Kidney (tissue), 22 donors: ENCODE results near the gene NAALAD2. TPM values are rescaled to one million over a fixed set of nuclear protein-coding genes. Genes with fewer than 3 reads are reported as not detected.
A peak's percentile ranks its signal among the peaks of the same experiment; 100 is the strongest.
"Not testable (repeated sequence)": the region's sequence is repeated elsewhere in the genome, so short reads cannot be mapped to it uniquely, and the experiment has no call there.

Experiments
- DNase-seq, 5 donors: peaks; one replicate each; pipeline ENCODE4 v3.0.0-alpha.2; 2013 to 2020
- FAIRE-seq: peaks from 2 replicates; lab custom pipeline; 2012; peaks lifted over from hg19 to GRCh38; lab: Jason Lieb, UNC
- H3K27ac ChIP-seq, 2 donors: one replicate each; pipeline ENCODE4 v1.7.0; 2013; ENCODE audit warnings: low read depth in 2 of 2, low read length in 2 of 2, inconsistent platforms in 1 of 2
- H3K27me3 ChIP-seq: one replicate; pipeline ENCODE4 v1.7.1; 2013; ENCODE audit warnings: low read length, inconsistent platforms; ENCODE audit not compliant: control insufficient read depth, insufficient read depth
- H3K36me3 ChIP-seq, 3 donors: one replicate each; pipeline versions ENCODE4 v1.7.0 to v1.7.1; 2013; ENCODE audit warnings: low read length in 3 of 3, control low read depth in 1 of 3, inconsistent platforms in 1 of 3; ENCODE audit not compliant: insufficient read depth in 3 of 3, control insufficient read depth in 2 of 3
- H3K4me1 ChIP-seq, 3 donors: one replicate each; pipeline versions ENCODE4 v1.7.0 to v1.7.1; 2013; ENCODE audit warnings: low read length in 3 of 3, inconsistent platforms in 1 of 3, low read depth in 1 of 3; ENCODE audit not compliant: control insufficient read depth in 2 of 3, insufficient read depth in 2 of 3
- H3K4me3 ChIP-seq, 3 donors: one replicate each; pipeline versions ENCODE4 v1.7.0 to v1.8.1; 2013; ENCODE audit warnings: low read length in 3 of 3, control low read depth in 1 of 3, inconsistent platforms in 1 of 3
- H3K9ac ChIP-seq, 3 donors: one replicate each; pipeline versions ENCODE4 v1.7.0 to v1.7.1; 2013; ENCODE audit warnings: low read length in 3 of 3, control low read depth in 1 of 3, inconsistent platforms in 1 of 3
- H3K9me3 ChIP-seq, 3 donors: one replicate each; pipeline versions ENCODE4 v1.7.0 to v1.7.1; 2013; ENCODE audit warnings: low read length in 3 of 3, control low read depth in 1 of 3, inconsistent platforms in 1 of 3; ENCODE audit not compliant: control insufficient read depth in 2 of 3, insufficient read depth in 1 of 3
- CTCF ChIP-seq: IDR thresholded peaks from 3 replicates; pipeline ENCODE4 v1.5.1; 2012; ENCODE audit warnings: mild to moderate bottlenecking, moderate library complexity, borderline replicate concordance; ENCODE audit not compliant: insufficient read depth; ENCODE audit errors: extremely low read depth
- intact Hi-C: fragments of 100-400 bp; cut with DNase I; formaldehyde crosslinking; loops from one replicate; pipeline ENCODE4 v1.11.1; 2022
- long read RNA-seq, 10 donors: library from polyadenylated mRNA in 1 of 10; unstranded in 1 of 10; transcript quantifications; one replicate each; pipeline ENCODE4 v2.0.0 and lab custom pipeline, GENCODE V29; 2021 to 2026
- polyA plus RNA-seq: library from polyadenylated mRNA; stranded (reverse); fragments of 350-450 nt; fragmentation: Illumina TruSeq; extraction: RNeasy Lipid Tissue Mini Kit (QIAGEN cat#74804); gene quantifications from one replicate; pipeline ENCODE4 v1.2.3, GENCODE V29; 2014; ENCODE audit warnings: low read depth, low replicate concordance; ENCODE audit not compliant: insufficient read depth
- total RNA-seq: library from RNA; stranded (reverse); fragmentation: NEBNext Ultra II Directional; extraction: Animal tissue kit (Norgen Biotek cat#: 25700); gene quantifications from one replicate; pipeline ENCODE4 v1.2.1, GENCODE V29; 2021
- donor health status: control.
- donor health status: control.
- donor health status: control.
- donor health status: control.
- donor health status: control.
- donor health status: DM: yes; HTN: yes; CAD: no.
- donor health status: Normal renal cell carcinoma (clear cell type).

Gene NAALAD2
- total RNA-seq, result 2.0 TPM
- 1.5 TPM for polyA plus RNA-seq
- long read RNA-seq, donor 1, partial matches to known transcripts, result 0 of 1 reads
- long read RNA-seq, donor 1, other reads (novel, unspliced or antisense), result 0 of 1 reads
- long read RNA-seq, donor 2, partial matches to known transcripts, result 0 of 3 reads
- long read RNA-seq, donor 2, other reads (novel, unspliced or antisense), result 0 of 3 reads
- long read RNA-seq, donor 3, transcript NAALAD2-210 (19 exons, 3,600 nt), result major isoform, 5 of 5 reads
- long read RNA-seq, donor 3, partial matches to known transcripts, result 0 of 5 reads
- long read RNA-seq, donor 3, other reads (novel, unspliced or antisense), result 0 of 5 reads
- long read RNA-seq, donor 4, partial matches to known transcripts, result 0 of 1 reads
- long read RNA-seq, donor 4, other reads (novel, unspliced or antisense), result 0 of 1 reads
- long read RNA-seq, donor 5, result 0 reads
- long read RNA-seq, donor 6, partial matches to known transcripts, result 11 of 12 reads
- long read RNA-seq, donor 6, other reads (novel, unspliced or antisense), result 0 of 12 reads
- long read RNA-seq, donor 7, result 0 reads
- long read RNA-seq, donor 8, partial matches to known transcripts, result 0 of 1 reads
- long read RNA-seq, donor 8, other reads (novel, unspliced or antisense), result 0 of 1 reads
- long read RNA-seq, donor 9, result 0 reads
- long read RNA-seq, donor 10, partial matches to known transcripts, result 0 of 1 reads
- long read RNA-seq, donor 10, other reads (novel, unspliced or antisense), result 0 of 1 reads

- H3K9ac ChIP-seq, result peak within 1 kb of the TSS in 2 of 3 donors; percentile 29 to 83
- no peak for FAIRE-seq
- H3K9me3 ChIP-seq, result no peaks in the 10 kb centered on the region
- H3K36me3 ChIP-seq, result no peaks in the 10 kb centered on the region
- no peaks in the 10 kb centered on the region for H3K4me1 ChIP-seq
- H3K27ac ChIP-seq, result no peak within 1 kb of the TSS
- peak within 1 kb of the TSS; percentile 67 to 85 (median 70) for H3K4me3 ChIP-seq
- DNase-seq, result peak; percentile 75 to 88 (median 82)
- no peaks in the 10 kb centered on the region for H3K27me3 ChIP-seq
- TF ChIP-seq CTCF, result no peak
- intact Hi-C loops, result no loop called here
Observed at GRCh38 chr11:90134478-90135003, at the start of gene NAALAD2. Gene NAALAD2, plus strand, starts transcription at chr11:90134663. Its CDS starts 96 bp downstream, at chr11:90134759.

- H3K36me3 ChIP-seq, H3K4me1 ChIP-seq, intact Hi-C loops, H3K9me3 ChIP-seq, H3K27me3 ChIP-seq, DNase-seq, H3K4me3 ChIP-seq, H3K9ac ChIP-seq, FAIRE-seq, H3K27ac ChIP-seq: not testable (repeated sequence)
Observed at GRCh38 chr11:90085650-90086049, 48.8 kb upstream of the NAALAD2 start, which contains the start of gene UBTFL1. Gene UBTFL1, plus strand, starts transcription at chr11:90085950. Its CDS starts 0 bp downstream, at chr11:90085950.

GRCh38 chr11:90088731-90089130 is 45.7 kb upstream of the NAALAD2 start:
- H3K9ac ChIP-seq, H3K27me3 ChIP-seq, H3K36me3 ChIP-seq, H3K27ac ChIP-seq, intact Hi-C loops, DNase-seq, H3K9me3 ChIP-seq, FAIRE-seq, H3K4me1 ChIP-seq, H3K4me3 ChIP-seq: not testable (repeated sequence)

GRCh38 chr11:90095230-90095924 is 39.1 kb upstream of the NAALAD2 start:
- intact Hi-C loops, result not testable (repeated sequence)

GRCh38 chr11:90098261-90098660 is 36.2 kb upstream of the NAALAD2 start:
- H3K27ac ChIP-seq, H3K9ac ChIP-seq, intact Hi-C loops, DNase-seq, H3K36me3 ChIP-seq, FAIRE-seq, H3K4me3 ChIP-seq, H3K4me1 ChIP-seq, H3K9me3 ChIP-seq, H3K27me3 ChIP-seq: not testable (repeated sequence)

More at GRCh38 chr11:90095230-90095924, 39.1 kb upstream of the NAALAD2 start:
- H3K27ac ChIP-seq, H3K4me3 ChIP-seq, H3K9ac ChIP-seq, FAIRE-seq, H3K27me3 ChIP-seq, H3K36me3 ChIP-seq, H3K4me1 ChIP-seq, H3K9me3 ChIP-seq, DNase-seq: not testable (repeated sequence)
